Fibroblast of lung (primary cell): ENCODE results near the gene RAC3.

Experiments used
- EZH2 ChIP-seq: IDR thresholded peaks from 2 replicates; pipeline ENCODE4 v1.5.1; 2012; ENCODE audit warnings: low read length, control low read depth, mild to moderate bottlenecking; ENCODE audit errors: missing control alignments
- TF ChIP-seq, protein P1 (sequence below), 2 donors: IDR thresholded peaks in 1 of 2; conservative IDR thresholded peaks in 1 of 2; 1 replicate in 1 of 2; 2 replicates in 1 of 2; pipeline ENCODE4 v1.5.1; 2011 to 2012; ENCODE audit warnings: low read length in 2 of 2, control low read depth in 1 of 2, inconsistent platforms in 1 of 2, low read depth in 1 of 2, mild to moderate bottlenecking in 1 of 2

DNA sequence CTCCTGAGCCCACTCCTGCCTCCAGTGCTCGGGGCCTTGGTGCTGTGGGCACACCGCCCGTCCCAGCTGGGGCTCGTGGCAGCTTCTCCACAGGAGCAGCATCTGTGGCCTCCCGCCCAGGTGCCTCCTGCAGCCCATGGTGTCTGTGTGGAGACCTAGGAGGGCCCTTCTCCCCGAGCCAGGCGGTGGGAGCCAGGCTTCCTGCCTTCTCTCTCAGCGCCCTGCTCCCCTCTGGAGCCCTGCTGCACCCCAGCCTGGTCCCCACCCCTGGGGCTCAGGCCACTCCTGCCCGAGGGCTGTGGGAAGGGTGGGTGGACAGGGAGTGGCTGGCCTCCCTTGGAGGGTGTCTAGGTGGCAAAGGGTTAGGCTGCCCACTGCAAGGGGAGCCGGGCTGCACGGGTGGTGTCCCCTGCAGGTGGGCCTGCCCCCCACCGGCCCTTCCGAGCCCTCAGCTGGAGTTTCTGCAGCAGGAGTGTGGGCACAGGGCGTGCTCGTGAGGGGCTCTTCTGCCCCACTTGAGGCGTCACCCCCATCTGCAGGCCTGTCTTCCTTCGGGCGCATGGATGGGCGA, 19.8 kb upstream of the RAC3 start:
- TF ChIP-seq, protein P1, sequence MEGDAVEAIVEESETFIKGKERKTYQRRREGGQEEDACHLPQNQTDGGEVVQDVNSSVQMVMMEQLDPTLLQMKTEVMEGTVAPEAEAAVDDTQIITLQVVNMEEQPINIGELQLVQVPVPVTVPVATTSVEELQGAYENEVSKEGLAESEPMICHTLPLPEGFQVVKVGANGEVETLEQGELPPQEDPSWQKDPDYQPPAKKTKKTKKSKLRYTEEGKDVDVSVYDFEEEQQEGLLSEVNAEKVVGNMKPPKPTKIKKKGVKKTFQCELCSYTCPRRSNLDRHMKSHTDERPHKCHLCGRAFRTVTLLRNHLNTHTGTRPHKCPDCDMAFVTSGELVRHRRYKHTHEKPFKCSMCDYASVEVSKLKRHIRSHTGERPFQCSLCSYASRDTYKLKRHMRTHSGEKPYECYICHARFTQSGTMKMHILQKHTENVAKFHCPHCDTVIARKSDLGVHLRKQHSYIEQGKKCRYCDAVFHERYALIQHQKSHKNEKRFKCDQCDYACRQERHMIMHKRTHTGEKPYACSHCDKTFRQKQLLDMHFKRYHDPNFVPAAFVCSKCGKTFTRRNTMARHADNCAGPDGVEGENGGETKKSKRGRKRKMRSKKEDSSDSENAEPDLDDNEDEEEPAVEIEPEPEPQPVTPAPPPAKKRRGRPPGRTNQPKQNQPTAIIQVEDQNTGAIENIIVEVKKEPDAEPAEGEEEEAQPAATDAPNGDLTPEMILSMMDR (conservative IDR thresholded peaks at IDR 0.05 in 1 of 2, IDR thresholded peaks at IDR 0.05 in 1 of 2; ENCODE audit: low read depth in 1 of 2, low read length in 2 of 2) = no peak
- TF ChIP-seq EZH2 = no peak
